Adrenal gland (tissue), 12 donors: ENCODE results near the gene RTP5. TPM values are rescaled to one million over a fixed set of nuclear protein-coding genes. Genes with fewer than 3 reads are reported as not detected.
"Not testable (repeated sequence)": the region's sequence is repeated elsewhere in the genome, so short reads cannot be mapped to it uniquely, and the experiment has no call there.

Experiments
- DNase-seq, 7 donors: peaks; one replicate each; pipeline ENCODE4 v3.0.0-alpha.2; 2019 to 2020
- H3K27ac ChIP-seq, 5 donors: fragments of 200-600 bp; sonication (generic) in 4 of 5; 1 replicate in 3 of 5; 2 replicates in 2 of 5; pipeline versions ENCODE4 v1.5.1 to v1.8.0; 2016 to 2020; ENCODE audit warnings: mild to moderate bottlenecking in 1 of 5
- H3K27me3 ChIP-seq: fragments of 200-600 bp; 2 replicates; pipeline ENCODE4 v1.8.0; 2021
- H3K36me3 ChIP-seq, 2 donors: fragments of 200-600 bp; replicated peaks in 1 of 2; 1 replicate in 1 of 2; 2 replicates in 1 of 2; pipeline versions ENCODE4 v1.5.1 to v1.8.0; 2018 to 2022
- H3K4me1 ChIP-seq, 2 donors: fragments of 200-600 bp; replicated peaks in 1 of 2; 1 replicate in 1 of 2; 2 replicates in 1 of 2; pipeline versions ENCODE4 v1.5.1 to v1.8.0; 2018 to 2021
- H3K4me3 ChIP-seq, 4 donors: fragments of 200-600 bp; sonication (generic) in 3 of 4; one replicate each; pipeline ENCODE4 v1.5.1; 2016 to 2018
- H3K9me3 ChIP-seq, 3 donors: fragments of 200-600 bp; sonication (generic) in 1 of 3; replicated peaks in 1 of 3; 1 replicate in 2 of 3; 2 replicates in 1 of 3; pipeline versions ENCODE4 v1.5.1 to v1.8.0; 2016 to 2021
- POLR2A ChIP-seq, 2 donors: fragments of 450-650 bp; IDR thresholded peaks; one replicate each; pipeline ENCODE4 v1.6.1; 2017; ENCODE audit warnings: antibody characterized with exemption in 2 of 2, mild to moderate bottlenecking in 2 of 2, moderate library complexity in 1 of 2
- WGBS, 4 donors: extraction: QIAGEN DNeasy Blood & Tissue Kit in 2 of 4; methylation state at CpG; one replicate each; pipeline versions ENCODE4 v1.1.5 to v1.1.7; 2013 to 2017; 5-methylcytosine and 5-hydroxymethylcytosine counted together
- intact Hi-C, 2 donors: fragments of 100-400 bp; cut with DNase I; formaldehyde crosslinking; loops; one replicate each; pipeline versions ENCODE4 v1.14.1 to v1.15.0; 2022 to 2023
- polyA plus RNA-seq, 3 donors: library from polyadenylated mRNA; stranded (reverse); fragments of 200-250 nt in 2 of 3; fragments of 350-450 nt in 1 of 3; fragmentation: Illumina TruSeq in 1 of 3; extraction: RNeasy Lipid Tissue Mini Kit (QIAGEN cat#74804) in 1 of 3; gene quantifications; one replicate each; pipeline ENCODE4 v1.2.3, GENCODE V29; 2013 to 2014
- total RNA-seq, 9 donors: library from RNA; depleted of rRNA in 4 of 9; stranded (reverse); fragments of >200 nt in 4 of 9; fragments of 120-200 nt in 1 of 9; fragmentation: NEBNext Ultra II Directional in 1 of 9; extraction: Animal tissue kit (Norgen Biotek cat#: 25700) in 1 of 9; gene quantifications; one replicate each; pipeline versions ENCODE4 v1.1.0 to v1.2.4, GENCODE V29; 2013 to 2023
- TF ChIP-seq, protein P1 (sequence below), 6 experiments: fragments of 450-650 bp in 4 of 6; fragments of 200-600 bp in 2 of 6; sonication (generic) in 1 of 6; IDR thresholded peaks; 1 replicate in 5 of 6; 2 replicates in 1 of 6; pipeline versions ENCODE4 v1.5.1 to v1.8.0; 2016 to 2021; ENCODE audit warnings: antibody characterized with exemption in 6 of 6, mild to moderate bottlenecking in 2 of 6, moderate library complexity in 1 of 6
- donor health status: healthy with polysubstance abuse.
- donor health status: Bipolar disorder and iron deficiency.
- donor health status: DM: yes; HTN: yes; CAD: no.
- donor health status: DM: no; HTN: no; CAD: no.
- donor health status: DM: no; HTN: no; CAD: no.
- donor health status: DM: yes; HTN: yes; CAD: no.

RTP5 gene
- total and polyA plus RNA-seq, 12 donors: 0.07 to 0.56 (median 0.11) TPM; not detected in 9

DNA sequence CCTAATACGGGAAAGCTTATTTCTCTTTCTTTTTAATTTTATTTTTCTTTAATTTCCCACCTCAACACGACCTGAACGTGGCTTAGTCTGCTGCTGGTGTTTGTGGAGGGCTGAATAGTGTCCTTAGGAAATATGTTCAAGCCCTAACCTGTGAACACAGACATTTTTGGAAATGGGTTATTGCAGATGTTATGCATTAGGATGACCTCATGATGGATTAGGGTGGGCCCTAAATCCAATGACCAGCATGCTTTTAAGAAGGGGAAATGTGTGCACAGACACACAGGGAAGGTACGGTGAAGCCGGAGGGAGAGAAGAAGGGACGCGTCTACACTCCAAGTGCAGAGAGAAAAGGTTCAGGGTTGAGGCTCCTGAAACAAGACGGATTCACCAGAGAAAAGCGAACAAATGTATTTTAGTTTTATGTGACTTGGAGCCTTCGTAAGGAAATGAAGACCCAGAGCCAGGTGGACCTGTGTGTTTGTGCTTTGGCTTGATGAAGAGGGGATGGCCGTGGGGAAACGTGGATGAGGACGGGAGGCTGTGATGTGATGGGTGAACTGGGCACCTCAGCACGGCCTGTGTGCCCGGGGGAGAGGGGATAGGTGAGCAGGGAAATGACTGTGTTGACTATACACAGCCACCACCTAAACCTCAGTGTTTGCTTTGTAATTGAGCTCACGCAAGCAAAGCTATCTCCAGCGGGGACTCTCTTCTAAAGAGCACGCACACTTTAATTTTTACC is 37.5 kb downstream of the RTP5 start:
- Histone ChIP-seq H3K9me3 (no peaks in the 10 kb centered on the region), H3K27me3 (no peaks in the 10 kb centered on the region), H3K27ac (no peak overlapping the region), H3K4me3 (no peak overlapping the region), H3K36me3 (no peaks in the 10 kb centered on the region), H3K4me1 (no peaks in the 10 kb centered on the region)
- intact Hi-C loops: no loop called here
- 89 to 95% (median 90%) methylated on average over 18 of the region's 18 CpGs for WGBS, 4 donors
- DNase-seq: peak in 1 of 7 donors; percentile 15
- TF ChIP-seq POLR2A (IDR thresholded peaks at IDR 0.05): no peak
- TF ChIP-seq, protein P1, sequence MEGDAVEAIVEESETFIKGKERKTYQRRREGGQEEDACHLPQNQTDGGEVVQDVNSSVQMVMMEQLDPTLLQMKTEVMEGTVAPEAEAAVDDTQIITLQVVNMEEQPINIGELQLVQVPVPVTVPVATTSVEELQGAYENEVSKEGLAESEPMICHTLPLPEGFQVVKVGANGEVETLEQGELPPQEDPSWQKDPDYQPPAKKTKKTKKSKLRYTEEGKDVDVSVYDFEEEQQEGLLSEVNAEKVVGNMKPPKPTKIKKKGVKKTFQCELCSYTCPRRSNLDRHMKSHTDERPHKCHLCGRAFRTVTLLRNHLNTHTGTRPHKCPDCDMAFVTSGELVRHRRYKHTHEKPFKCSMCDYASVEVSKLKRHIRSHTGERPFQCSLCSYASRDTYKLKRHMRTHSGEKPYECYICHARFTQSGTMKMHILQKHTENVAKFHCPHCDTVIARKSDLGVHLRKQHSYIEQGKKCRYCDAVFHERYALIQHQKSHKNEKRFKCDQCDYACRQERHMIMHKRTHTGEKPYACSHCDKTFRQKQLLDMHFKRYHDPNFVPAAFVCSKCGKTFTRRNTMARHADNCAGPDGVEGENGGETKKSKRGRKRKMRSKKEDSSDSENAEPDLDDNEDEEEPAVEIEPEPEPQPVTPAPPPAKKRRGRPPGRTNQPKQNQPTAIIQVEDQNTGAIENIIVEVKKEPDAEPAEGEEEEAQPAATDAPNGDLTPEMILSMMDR (IDR thresholded peaks at IDR 0.05): no peak

DNA sequence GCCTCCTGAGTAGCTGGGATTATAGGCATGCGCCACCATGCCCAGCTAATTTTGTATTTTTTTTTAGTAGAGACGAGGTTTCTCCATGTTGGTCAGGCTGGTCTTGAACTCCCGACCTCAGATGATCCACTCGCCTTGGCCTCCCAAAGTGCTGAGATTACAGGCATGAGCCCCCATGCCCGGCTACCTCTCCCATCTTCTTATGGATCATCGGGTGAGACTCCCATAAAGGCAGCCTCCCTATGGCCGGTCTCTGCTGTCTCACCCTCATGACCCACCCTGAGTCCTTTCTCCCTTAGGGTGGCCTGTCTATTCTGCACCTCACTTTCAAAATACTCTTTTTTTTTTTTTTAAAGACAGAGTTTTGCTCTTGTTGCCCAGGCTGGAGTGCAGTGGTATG is 38.3 kb downstream of the RTP5 start:
- H3K36me3 ChIP-seq, H3K4me3 ChIP-seq, H3K27ac ChIP-seq, H3K9me3 ChIP-seq, H3K4me1 ChIP-seq, H3K27me3 ChIP-seq, intact Hi-C loops, DNase-seq: not testable (repeated sequence)
- 93 to 99% (median 97%) methylated on average over 7 of the region's 7 CpGs for WGBS, 4 donors

DNA sequence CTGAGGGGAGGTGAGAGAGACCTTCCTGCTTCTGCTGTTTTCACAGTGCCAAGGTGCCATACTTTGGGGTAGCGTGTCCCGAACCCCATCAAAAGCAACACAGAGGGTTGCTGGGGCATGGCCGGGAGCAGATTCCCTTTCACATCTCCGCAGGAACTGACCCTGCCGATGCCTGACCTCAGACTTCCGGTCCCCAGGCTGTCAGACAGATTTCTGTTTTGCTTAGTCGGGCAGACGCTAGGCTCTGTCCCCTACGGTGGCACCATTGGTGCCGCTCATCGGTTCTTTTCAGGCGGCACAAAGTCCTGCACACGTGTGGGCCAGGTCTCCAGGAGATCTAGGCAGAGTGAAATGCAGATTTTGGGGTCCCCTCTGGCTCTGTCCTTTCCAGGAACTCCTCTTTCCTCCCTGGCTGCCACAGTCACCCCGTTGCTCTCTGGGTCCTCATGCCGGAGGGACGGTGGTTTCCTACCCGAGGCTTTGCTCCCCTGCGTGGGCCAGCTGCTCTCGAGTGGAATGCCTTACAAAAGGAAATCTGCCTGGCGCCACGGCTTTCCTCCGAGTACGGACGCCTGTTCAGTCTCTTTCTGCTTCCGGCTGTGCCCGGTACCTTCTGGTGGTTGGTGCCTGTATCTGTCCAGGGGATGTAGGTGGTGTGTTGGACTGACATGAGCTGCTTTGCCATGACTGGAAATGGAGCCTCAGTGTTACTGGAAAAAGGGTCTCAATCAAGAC is 39.3 kb downstream of the RTP5 start:
- H3K27me3 ChIP-seq: no peaks in the 10 kb centered on the region
- peaks cover 0 to 4% (median 0%) of the 10 kb centered on the region in 3 donors for H3K9me3 ChIP-seq
- H3K4me1 ChIP-seq: no peaks in the 10 kb centered on the region
- no peak for TF ChIP-seq POLR2A (IDR thresholded peaks at IDR 0.05)
- TF ChIP-seq, protein P1 (IDR thresholded peaks at IDR 0.05): no peak
- intact Hi-C loops: no loop called here
- WGBS, 4 donors: 79 to 92% (median 90%) methylated on average over 20 to 26 of the region's 26 CpGs
- no peak overlapping the region for H3K27ac ChIP-seq
- H3K4me3 ChIP-seq: no peak overlapping the region
- DNase-seq: peak in 2 of 7 donors; percentile 21 to 46
- no peaks in the 10 kb centered on the region for H3K36me3 ChIP-seq

DNA sequence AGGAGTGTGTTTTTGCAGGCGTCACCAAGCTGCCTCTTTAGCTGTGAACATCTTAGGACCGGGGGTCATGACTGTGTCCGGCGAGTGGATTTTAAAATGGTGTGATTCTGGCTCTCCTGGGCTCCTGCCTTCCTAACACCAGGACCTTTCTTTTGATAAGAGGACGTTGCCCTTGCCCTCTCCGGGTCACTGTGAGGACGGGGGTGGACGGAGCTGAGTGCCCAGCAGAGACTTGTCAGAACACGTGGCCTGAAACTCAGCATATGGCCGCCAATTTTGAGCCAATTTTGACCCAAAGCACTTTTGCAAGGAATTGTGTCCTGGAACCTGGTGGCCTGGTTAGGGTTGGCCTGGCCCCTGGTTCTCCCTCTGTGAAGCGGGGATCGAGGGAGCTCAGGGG is 40.2 kb downstream of the RTP5 start:
- H3K27ac ChIP-seq: no peak overlapping the region
- H3K27me3 ChIP-seq: no peaks in the 10 kb centered on the region
- WGBS, 4 donors: 50 to 70% (median 63%) methylated on average over 4 to 12 of the region's 12 CpGs
- intact Hi-C loops: no loop called here
- H3K4me3 ChIP-seq: no peak overlapping the region
- no peak for DNase-seq
- H3K9me3 ChIP-seq: peaks cover 0 to 4% (median 0%) of the 10 kb centered on the region in 3 donors
- TF ChIP-seq, protein P1 (IDR thresholded peaks at IDR 0.05): no peak
- no peak for TF ChIP-seq POLR2A (IDR thresholded peaks at IDR 0.05)
- no peaks in the 10 kb centered on the region for H3K4me1 ChIP-seq
- H3K36me3 ChIP-seq: no peaks in the 10 kb centered on the region
